Sciatic nerve (tissue), 2 donors: ENCODE results near the gene ADAMTS6. TPM values are rescaled to one million over a fixed set of nuclear protein-coding genes. Genes with fewer than 3 reads are reported as not detected.
"Not testable (repeated sequence)": the region's sequence is repeated elsewhere in the genome, so short reads cannot be mapped to it uniquely, and the experiment has no call there.

ENCODE experiments used
- ATAC-seq: fragments of 200-7000 bp; cut with Tn5 transposase; one replicate; pipeline ENCODE4 v1.9.1; 2020; ENCODE audit warnings: mild to moderate bottlenecking, moderate library complexity
- DNase-seq: peaks from one replicate; pipeline ENCODE4 v3.0.0-alpha.2; 2020; ENCODE audit warnings: low spot score
- intact Hi-C: fragments of 100-400 bp; cut with DNase I; formaldehyde crosslinking; loops from one replicate; pipeline ENCODE4 v1.14.2; 2022
- total RNA-seq: library from RNA; stranded (reverse); fragmentation: NEBNext Ultra II Directional; extraction: Animal tissue kit (Norgen Biotek cat#: 25700); gene quantifications from one replicate; pipeline ENCODE4 v1.2.1, GENCODE V29; 2021
- donor health status: DM: no; HTN: no; CAD: no.
- donor health status: DM: no; HTN: no; CAD: no.

ADAMTS6 gene
- total RNA-seq, 1 donor from 2014 or later = 3.8 TPM

DNA sequence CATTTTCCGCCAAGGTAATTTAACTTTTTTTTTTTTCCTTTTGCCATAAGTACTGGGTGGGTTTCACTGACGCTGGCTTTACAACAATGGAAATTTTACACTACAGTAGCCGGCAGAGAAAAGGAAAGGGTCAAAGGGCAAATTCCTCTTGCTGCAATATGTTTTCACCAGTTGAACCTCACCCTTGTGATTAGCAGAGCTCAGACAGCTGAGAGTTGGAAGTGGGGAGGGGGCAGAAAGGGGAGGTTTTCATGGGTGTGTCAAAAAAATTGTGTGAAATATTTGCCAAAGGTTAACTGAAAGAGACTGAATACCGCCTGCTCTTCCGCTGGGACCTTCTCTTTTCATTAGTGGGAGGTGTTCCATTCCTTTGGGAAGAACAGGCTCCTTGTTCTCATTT is 296.9 kb downstream of the ADAMTS6 start:
- ATAC-seq (no peak), DNase-seq (no peak)
- intact Hi-C loops = no loop called here

DNA sequence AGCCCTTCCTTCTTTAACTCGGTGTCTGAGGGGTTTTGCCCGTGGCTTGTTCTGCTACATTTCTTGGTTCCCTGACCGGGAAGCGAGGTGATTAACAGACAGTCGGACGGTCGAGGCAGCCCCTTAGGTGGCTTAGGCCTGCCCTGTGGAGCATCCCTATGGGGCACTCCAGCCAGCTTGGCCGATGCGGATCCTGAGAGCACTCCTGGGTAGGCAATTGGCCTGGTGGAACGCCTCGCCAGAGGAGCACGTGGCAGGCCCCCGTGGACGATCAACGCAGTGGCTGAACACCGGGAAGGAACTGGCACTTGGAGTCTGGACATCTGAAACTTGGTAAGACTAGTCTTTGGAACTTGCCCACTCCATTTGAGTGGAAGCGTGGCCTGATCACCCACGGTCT is 307.5 kb downstream of the ADAMTS6 start:
- ATAC-seq, intact Hi-C loops, DNase-seq: not testable (repeated sequence)

DNA sequence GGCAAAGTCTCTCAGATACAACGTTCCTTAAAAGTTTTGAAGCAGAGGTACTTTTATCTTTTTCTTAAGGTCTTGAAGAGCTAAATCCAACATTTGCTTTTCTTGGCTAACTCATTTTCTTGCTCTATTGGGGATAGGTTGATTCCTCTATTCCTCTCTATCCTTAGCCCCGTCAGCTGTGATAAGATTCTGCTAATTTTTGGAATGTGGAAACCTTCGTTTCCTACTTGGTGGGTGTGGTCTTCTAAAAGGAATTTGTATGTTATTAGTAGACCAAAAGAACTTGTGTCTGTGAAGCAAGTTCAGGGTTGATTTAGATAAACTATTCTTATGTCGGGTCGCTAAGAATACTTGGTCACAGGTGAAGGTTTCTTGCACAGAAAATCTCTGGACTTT is 308.6 kb downstream of the ADAMTS6 start:
- DNase-seq (no peak), ATAC-seq (no peak)
- intact Hi-C loops = no loop called here

DNA sequence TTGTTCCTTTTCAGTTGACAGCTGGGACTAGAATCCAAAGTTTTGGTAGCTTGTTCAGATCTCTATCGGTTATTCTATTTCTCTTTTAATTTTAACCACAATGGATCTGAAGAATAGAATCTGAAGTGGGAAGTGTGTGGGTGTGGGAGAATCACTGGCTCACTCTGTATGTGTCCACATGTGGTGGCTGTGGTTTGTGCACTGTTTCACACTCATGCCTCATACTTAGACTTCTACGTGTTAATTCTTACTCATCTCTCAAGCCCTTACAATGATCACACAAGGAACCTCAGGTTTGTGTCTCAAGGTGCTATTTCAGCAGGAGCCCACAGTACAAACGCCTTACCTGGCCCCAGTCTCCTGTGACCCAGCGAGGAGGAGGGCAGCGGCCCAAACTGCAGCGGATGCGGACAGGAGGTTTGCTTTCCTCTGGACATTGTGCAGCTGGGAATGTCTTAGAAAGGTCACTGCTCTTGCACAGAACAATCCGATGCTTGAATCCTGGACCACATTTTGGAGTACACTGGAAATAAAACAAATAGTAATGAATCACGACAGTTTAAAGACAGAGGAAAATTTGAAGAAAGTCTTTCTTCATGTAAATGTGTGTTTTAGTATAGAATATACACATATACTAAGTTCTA is 309.1 kb downstream of the ADAMTS6 start:
- intact Hi-C loops = no loop called here
- ATAC-seq (peak; percentile 50), DNase-seq (no peak)

DNA sequence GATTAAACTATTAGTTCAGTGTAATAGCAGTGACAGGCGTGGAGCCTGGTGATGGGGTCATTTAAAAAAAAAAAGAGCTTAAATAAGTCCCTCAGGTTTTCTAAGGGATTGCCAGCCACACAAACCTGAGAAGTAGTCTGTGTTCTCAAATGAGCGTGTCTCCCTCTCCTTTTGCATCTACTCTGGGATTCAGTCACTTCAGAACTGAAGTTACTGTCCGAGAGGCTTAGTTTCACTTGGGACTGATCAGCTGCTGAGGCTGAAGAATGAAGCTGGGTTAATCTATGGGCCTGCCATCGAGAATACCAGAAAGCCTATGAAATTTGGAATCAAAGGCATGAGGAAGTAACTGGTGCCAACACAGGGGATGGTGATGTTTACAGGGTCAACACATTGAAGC is 310.1 kb downstream of the ADAMTS6 start:
- no peak for DNase-seq
- no peak for ATAC-seq
- intact Hi-C loops = no loop called here

DNA sequence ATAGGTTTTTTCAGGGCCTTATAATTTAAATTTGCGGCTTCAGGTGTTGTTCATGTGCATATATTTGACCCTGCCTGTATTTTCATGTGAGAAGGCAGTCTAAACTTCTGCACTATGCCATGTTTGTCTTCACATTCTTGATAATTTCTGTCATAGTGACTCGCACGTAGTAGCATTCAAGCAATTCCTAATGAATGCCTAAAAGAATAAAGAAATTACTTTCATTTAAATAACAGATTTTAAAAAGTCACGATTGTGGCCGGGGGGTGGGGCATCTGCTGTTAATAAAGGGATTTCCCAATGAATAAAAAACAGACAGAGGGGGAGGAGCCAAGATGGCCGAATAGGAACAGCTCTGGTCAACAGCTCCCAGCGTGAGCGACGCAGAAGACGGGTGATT is 318.0 kb downstream of the ADAMTS6 start:
- ATAC-seq (no peak), DNase-seq (no peak)
- intact Hi-C loops = no loop called here

DNA sequence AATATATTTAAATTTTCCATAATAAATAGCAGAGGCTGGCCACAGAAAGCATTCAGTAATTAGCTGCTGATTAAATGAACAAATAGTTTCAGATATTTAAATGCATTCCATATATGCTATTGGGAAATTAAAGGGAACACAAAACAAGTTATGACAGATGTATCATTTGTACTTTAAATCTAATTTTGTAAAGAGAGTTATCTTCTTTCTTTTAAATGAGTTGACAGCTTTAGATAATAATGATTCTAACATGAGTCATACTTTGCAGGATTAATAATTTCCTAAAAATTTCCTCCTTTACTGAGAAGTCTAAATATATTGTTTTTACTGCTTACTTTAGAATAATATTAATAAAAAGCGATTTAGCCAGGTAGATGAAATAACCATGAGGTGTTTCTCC is 320.1 kb downstream of the ADAMTS6 start:
- DNase-seq = no peak
- intact Hi-C loops = no loop called here
- ATAC-seq = no peak

DNA sequence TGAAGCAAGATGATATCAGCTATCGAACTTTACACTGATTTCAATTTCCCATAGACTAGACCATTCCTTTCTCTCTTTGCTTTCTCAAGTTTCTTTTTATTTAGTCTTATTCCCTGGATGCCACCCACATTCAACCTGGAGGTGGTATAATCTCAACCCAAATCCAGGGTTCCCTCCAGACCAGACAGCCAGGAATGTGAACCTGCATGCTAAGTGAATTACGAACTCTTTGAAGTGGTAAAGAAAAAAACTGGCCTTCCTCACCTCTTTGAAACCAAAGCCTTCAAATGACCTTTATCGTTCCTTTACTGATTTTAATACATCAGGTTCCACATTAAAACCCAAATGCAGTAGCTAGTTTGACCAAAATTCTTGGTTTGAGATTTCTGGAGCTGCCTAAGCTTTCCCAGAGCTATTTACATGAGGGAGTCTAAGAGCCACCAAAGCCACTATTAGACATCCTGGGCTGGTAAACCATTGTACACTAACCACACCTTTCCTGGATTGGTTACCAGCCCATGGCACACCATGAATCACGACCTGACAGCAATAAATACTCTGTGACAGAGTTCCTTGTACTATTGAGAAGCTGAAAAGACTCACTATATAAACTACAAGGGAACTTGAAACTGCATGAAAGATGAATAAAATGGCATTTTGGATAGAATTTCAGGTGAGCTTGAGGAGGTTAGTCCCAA is 323.7 kb downstream of the ADAMTS6 start:
- ATAC-seq (no peak), DNase-seq (no peak)
- intact Hi-C loops = no loop called here

DNA sequence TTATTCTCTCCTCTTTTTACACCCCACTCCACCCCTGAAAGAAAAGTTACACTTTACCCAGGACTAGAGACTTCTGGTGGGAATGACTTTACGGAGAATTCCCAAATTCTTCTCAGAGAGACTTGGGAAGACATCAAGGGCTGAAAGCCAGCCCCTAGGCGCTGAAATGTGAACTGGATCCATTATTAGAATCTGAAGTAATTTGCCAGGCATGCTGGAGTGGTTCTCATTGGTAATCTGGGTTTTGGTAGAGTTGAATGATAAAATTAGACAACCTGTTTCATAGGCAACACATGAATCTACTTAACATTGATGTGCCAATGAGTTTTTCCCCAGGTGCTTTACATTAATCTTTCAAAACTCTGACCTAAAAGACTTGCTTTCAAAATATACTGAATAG is 324.8 kb downstream of the ADAMTS6 start:
- DNase-seq (no peak), ATAC-seq (no peak)
- intact Hi-C loops = no loop called here

DNA sequence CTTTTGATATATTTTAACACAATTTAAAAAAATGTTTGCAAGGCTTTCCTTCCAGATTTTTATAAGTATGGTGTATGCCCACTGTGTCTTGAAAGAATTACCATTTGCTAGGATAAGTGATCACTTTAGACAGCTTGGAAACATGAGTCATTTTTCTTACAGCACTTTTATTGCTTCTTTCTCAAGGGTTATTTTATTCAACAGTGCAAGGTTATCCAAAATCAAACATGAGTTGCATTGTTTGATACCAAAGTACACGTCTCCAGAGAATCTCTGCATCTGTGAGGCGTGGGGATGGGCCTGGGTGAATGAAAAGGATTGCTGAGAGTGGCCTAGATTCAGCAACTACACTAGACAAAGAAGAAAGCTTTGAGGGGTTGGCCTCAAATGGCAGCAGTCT is 329.6 kb downstream of the ADAMTS6 start:
- intact Hi-C loops = no loop called here
- ATAC-seq (peak; percentile 91), DNase-seq (no peak)

DNA sequence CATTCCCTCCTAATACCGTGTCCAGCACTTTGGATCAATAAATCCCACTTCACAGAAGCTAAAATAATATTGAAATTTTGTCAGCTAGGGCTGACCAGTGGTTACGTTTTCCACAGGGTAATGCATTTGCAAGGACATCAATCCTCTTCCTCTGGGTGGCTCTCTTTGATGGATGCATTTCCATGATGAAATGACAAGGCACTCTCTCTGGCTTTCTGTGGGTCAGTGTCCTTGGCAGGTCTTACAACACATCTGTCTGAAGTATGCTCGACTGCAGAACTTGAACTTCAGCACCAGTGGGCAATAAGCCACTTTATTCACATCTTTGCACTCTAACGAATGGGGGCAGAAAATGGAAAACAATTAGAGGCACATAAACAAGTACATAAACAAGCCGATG is 330.1 kb downstream of the ADAMTS6 start:
- intact Hi-C loops = no loop called here
- peak; percentile 89 for ATAC-seq
- DNase-seq = no peak

DNA sequence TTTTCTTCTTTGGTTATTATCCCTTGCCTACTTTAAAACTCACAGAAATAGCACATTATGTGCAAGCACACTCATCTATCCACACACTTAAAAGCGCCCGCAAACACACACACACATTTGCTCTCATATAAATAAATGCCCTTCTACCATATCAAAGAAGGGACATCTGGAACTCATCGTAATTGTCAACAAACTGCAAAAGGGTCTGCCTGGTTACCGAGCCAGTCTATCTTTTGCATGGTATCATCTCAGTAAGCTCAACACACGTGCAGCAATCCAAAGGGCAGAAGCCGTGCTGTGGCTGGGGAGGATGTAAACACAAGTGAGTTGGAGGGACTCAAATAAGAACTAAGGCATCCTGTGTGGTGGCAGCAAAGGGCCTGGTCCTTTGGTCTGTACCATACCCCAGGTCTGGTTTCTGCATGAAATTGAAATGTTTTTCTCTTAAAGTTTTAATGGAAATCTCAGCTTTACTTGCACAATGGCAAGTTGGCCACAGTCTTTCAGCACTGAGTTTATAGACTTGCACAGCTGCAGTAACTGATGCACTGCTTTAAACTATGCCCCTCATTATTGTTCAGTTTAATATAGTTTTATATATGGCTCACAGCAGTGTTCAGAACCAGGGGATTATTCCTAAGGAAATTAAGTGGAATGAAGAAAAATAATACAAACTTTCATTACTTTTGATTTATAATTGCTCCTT is 331.0 kb downstream of the ADAMTS6 start:
- intact Hi-C loops = no loop called here
- ATAC-seq = no peak

DNA sequence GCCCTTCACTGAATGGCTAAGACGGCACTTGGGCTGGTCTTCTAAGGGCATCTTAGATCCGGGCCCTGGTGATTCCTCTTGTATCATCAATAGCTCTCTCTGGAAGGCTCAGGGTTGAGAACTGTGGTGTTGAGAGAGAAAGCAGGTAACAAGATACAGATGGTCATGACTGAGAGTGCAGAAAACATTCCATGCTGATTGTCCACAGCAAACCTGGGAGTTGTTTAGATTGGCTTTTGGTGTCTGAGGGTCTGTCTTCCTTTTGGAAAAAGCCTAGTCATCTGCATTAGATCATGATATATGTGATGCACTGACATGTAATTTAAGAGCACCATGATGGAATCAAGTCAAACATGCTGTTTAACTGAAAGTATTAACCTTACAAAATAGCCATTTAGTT is 331.9 kb downstream of the ADAMTS6 start:
- DNase-seq (no peak), ATAC-seq (no peak)
- intact Hi-C loops = no loop called here

More for the DNA sequence above, 331.0 kb downstream of the ADAMTS6 start:
- DNase-seq = no peak

DNA sequence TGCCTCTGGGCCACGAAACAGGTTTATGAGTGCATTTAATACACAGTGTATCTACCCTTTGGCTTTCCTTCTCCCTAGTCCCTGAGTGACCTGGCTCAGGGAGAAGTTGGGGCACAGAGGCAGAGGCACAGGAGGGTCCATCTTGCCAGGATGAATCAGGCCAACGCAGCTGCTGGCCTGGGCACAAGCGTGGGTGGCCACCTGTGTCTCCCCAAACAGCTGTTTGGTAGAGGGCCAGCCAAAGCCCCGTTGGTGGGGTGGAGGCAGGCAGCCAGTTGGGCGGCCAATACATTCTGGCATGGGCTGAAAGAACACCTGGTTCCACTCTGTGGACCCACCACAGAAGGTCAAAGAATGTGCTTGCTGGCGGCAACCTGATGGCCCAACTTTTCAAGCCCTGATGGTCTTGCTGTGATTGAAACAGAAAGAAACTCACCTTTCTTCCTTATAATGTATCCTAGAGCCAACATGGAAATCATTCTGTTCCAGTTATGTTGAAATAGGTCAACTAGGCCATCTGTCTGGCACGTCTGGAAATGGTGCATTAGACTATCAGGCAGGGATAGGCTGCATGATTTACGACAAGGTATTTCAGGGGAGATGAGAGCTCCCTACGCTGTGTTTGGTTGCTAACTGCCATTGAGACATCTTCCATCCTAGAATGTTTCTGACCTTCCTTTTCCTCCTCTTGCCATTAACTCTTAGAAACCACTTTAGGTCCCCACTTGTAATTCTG is 337.4 kb downstream of the ADAMTS6 start:
- no peak for DNase-seq
- peak; percentile 20 for ATAC-seq
- intact Hi-C loops = no loop called here

DNA sequence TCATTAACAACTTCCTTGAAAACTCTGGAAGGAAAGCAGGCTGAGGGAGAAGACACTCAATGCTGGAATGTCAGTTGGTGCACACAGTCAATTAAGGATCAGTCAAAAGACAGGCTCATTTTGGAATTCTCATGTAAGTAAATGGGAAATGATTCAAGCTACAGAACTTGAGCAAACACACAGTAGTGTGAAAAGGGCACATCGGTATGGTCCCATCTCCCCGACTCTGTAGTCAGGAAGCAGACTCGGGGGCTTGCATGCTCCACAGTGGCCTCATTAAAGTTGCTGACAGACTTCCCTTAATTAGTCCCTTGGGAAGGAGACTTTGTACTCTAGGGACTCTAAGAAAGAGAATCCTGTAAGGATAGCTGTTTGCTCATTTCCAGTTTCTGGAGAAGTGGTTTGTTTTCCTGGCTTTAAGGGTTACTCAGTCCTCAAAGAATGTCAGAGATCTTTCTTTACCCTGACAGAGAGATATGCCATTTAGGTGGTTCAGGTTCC is 339.2 kb downstream of the ADAMTS6 start:
- DNase-seq = no peak
- intact Hi-C loops = no loop called here
- no peak for ATAC-seq

DNA sequence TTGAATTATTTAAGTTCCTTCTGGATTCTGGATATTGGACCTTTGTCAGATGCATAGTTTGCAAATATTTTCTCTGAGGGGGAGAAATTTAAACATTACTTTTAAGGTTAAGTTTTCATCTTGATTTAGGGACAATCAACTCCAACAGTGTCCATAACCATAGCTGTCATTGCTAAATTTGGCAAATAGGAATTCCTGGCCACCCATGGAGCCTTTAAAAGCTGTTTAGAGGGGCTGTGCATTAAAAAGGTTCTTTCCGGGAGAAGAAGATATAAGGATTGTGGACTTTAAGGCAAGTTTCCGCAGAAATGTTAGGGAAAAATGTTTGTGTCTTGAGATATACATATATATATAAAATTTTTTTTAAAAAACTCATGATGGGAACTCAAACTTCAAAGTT is 339.7 kb downstream of the ADAMTS6 start:
- DNase-seq = no peak
- ATAC-seq = no peak
- intact Hi-C loops = no loop called here

DNA sequence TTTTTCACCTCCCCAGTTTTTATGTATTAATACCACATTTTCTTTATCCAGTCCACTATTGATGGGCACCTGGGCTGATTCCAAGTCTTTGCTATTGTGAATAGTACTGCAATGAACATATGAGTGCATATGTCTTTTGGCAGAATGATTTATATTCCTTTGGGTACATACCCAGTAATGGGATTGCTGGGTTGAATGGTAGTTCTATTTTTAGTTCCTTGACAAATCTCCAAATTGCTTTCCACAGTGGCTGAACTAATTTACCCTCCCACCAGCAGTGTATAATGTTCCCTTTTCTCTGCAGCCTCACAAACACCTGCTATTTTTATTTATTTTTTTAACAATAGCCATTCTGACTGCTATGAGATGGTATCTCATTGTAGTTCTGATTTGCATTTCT is 340.2 kb downstream of the ADAMTS6 start:
- intact Hi-C loops = no loop called here
- ATAC-seq (no peak), DNase-seq (no peak)

DNA sequence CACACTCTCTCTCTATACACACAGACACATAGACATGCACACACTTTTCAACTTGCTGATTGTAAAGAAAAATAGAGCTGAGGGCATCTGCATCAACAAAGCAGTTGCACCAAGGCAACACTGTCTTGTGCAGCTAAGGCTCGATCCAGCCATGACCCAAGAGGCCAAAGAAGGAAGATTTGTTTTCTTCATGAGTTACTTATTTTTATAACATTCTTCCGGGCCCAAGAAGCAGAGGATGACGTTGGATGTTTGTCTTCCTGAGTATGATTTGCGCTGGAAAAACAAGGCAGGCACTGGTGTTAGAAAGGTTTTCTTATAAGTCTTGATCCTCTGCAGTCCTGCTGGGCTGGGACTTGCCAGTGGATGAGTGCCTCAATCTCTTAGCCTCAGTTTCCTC is 344.1 kb downstream of the ADAMTS6 start:
- intact Hi-C loops = no loop called here
- DNase-seq = no peak
- peak; percentile 80 for ATAC-seq

DNA sequence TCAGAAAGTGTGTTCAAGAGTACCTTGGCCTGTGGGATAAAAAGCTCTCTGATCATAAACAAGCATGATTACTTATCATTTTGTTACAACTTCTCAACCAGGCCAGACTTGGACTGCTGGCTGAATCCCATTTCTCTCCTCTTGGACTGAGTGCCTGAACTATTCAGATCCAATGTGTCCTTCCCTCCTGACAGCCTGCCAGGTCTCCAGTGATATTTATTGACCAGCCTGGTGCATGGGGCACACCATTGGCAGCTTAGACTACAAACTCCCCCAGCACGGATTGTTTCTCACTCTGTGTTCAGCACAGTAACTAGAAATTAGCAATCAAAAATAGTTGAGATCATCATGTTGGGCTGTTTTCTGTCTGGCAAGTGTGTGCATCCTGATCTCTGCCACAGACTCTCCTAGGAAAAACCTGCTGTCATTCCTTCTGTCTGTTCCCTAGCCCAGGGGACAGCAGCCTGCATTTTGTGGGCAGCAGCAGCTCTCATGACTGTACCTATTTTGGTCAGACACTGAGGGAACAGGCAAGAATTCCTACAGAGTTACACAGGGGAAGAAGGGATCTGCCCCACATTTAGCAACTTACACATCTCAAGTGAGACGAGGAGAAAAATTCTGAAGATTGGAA is 348.1 kb downstream of the ADAMTS6 start:
- DNase-seq = no peak
- intact Hi-C loops = no loop called here
- ATAC-seq = no peak
